ENCODE data around the gene TRIM9.

DNA sequence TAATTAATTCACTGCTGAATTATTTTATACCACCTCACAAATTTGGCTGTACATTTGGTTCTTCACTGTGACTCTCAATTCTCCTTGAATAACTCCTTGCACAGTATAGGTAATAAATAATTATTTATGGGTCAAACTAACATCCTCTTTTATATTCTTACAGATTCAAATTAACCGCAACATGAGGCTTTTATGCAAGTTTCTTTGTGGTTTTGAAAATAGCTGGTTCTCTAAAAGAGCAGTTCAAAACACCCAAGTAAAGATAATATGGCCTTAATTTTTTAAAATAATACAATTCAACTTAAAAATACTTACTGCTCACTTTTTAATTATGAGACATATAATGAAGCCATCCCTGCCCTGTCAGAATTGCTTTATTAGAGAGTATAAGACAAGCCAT is 12.9 kb upstream of the TRIM9 start:
- TF ChIP-seq, protein P1, sequence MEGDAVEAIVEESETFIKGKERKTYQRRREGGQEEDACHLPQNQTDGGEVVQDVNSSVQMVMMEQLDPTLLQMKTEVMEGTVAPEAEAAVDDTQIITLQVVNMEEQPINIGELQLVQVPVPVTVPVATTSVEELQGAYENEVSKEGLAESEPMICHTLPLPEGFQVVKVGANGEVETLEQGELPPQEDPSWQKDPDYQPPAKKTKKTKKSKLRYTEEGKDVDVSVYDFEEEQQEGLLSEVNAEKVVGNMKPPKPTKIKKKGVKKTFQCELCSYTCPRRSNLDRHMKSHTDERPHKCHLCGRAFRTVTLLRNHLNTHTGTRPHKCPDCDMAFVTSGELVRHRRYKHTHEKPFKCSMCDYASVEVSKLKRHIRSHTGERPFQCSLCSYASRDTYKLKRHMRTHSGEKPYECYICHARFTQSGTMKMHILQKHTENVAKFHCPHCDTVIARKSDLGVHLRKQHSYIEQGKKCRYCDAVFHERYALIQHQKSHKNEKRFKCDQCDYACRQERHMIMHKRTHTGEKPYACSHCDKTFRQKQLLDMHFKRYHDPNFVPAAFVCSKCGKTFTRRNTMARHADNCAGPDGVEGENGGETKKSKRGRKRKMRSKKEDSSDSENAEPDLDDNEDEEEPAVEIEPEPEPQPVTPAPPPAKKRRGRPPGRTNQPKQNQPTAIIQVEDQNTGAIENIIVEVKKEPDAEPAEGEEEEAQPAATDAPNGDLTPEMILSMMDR (IDR thresholded peaks at IDR 0.05 in 4 of 5, conservative IDR thresholded peaks at IDR 0.05 in 1 of 5) = no peak
- TF ChIP-seq POLR2A (IDR thresholded peaks at IDR 0.05) = no peak

Data from gastrocnemius medialis (tissue), 4 donors.